ENCODE results near the gene NEU1. TPM values are rescaled to one million over a fixed set of nuclear protein-coding genes. Genes with fewer than 3 reads are reported as not detected.
A peak's percentile ranks its signal among the peaks of the same experiment; 100 is the strongest.

NEU1 gene
- total RNA-seq, 1 experiment from 2014 or later: 34.3 TPM

GRCh38 chr6:31897612-31898382 lies 35.2 kb upstream of the NEU1 start, which contains the start of gene EHMT2:
Gene EHMT2, minus strand, starts transcription at chr6:31897698. Its CDS starts 21 bp downstream, at chr6:31897677.
- peak within 1 kb of the TSS; percentile 83 for H3K4me3 ChIP-seq (ENCODE audit: low read depth, low read length, poor library complexity, severe bottlenecking)
- intact Hi-C loops (cut with micrococcal nuclease; ENCODE audit: unreplicated experiment): loop anchor here (2.0 to 10.0 kb wide), 2 partner anchors 35 to 353 kb away; partner anchors contain the start of genes ATP6V1G2, DDX39B, NEU1 and NFKBIL1
- POLR2A ChIA-PET (ENCODE audit: low non-redundant PET): interaction anchor here (0.5 to 0.6 kb wide), 4 partner anchors 11 to 1386 kb away, joined by 4 to 5 read pairs (median 4); partner anchors contain the start of genes GPANK1 and NEU1
- H3K4me1 ChIP-seq (ENCODE audit: insufficient read depth, low read length, poor library complexity, severe bottlenecking): peaks cover 27% of the 10 kb centered on the region
- TSS peak; percentile 83 for BruUV-seq (replicated peaks)
- H3K27ac ChIP-seq (ENCODE audit: low read depth, low read length, poor library complexity, severe bottlenecking): peak within 1 kb of the TSS; percentile 82
- CTCF ChIA-PET: interaction anchor here (0.9 to 1.0 kb wide), 2 partner anchors 9 to 10 kb away, joined by 4 to 5 read pairs; no protein-coding TSS in a partner anchor
- H3K27me3 ChIP-seq (replicated peaks; ENCODE audit: insufficient read depth, low read depth, low read length, poor library complexity): no peaks in the 10 kb centered on the region
- TF ChIP-seq CTCF (conservative IDR thresholded peaks at IDR 0.05; ENCODE audit: low read depth, low read length): no peak
- TF ChIP-seq EZH2 (IDR thresholded peaks at IDR 0.05; ENCODE audit: borderline replicate concordance, low read depth, low read length, poor library complexity, severe bottlenecking): no peak
- H3K9me3 ChIP-seq (ENCODE audit: low read depth, low read length, poor library complexity, severe bottlenecking): no peaks in the 10 kb centered on the region
- peaks cover 31% of the 10 kb centered on the region for H3K36me3 ChIP-seq (ENCODE audit: insufficient read depth, low read length, poor library complexity, severe bottlenecking)
- peak; percentile 94 for DNase-seq (ENCODE audit: low spot score)

- no peak for DNase-seq (ENCODE audit: low spot score)
- Histone ChIP-seq H3K27me3 (replicated peaks; ENCODE audit: insufficient read depth, low read depth, low read length, poor library complexity) (no peaks in the 10 kb centered on the region), H3K36me3 (ENCODE audit: insufficient read depth, low read length, poor library complexity, severe bottlenecking) (peaks cover 39% of the 10 kb centered on the region), H3K4me1 (ENCODE audit: insufficient read depth, low read length, poor library complexity, severe bottlenecking) (peaks cover 22% of the 10 kb centered on the region), H3K4me3 (ENCODE audit: low read depth, low read length, poor library complexity, severe bottlenecking) (peak overlapping the region; percentile 83), H3K27ac (ENCODE audit: low read depth, low read length, poor library complexity, severe bottlenecking) (peak overlapping the region; percentile 82), H3K9me3 (ENCODE audit: low read depth, low read length, poor library complexity, severe bottlenecking) (no peaks in the 10 kb centered on the region)
- no peak for TF ChIP-seq EZH2 (IDR thresholded peaks at IDR 0.05; ENCODE audit: borderline replicate concordance, low read depth, low read length, poor library complexity, severe bottlenecking)
- no peak for TF ChIP-seq CTCF (conservative IDR thresholded peaks at IDR 0.05; ENCODE audit: low read depth, low read length)
- intact Hi-C loops (cut with micrococcal nuclease; ENCODE audit: unreplicated experiment): loop anchor here (10.0 kb wide), 1 partner anchor 352 kb away; the partner anchor contains the start of genes ATP6V1G2, DDX39B and NFKBIL1
- CTCF ChIA-PET: interaction anchor here (0.9 kb wide), 1 partner anchor 9 kb away, joined by 4 read pairs; no protein-coding TSS in a partner anchor
- POLR2A ChIA-PET (ENCODE audit: low non-redundant PET): no interaction called here
- BruUV-seq (replicated peaks): no TSS peak
Observed at GRCh38 chr6:31896856-31897611, 34.4 kb upstream of the NEU1 start.

GRCh38 chr6:31896493-31896855 lies 33.9 kb upstream of the NEU1 start:
- Histone ChIP-seq H3K4me1 (ENCODE audit: insufficient read depth, low read length, poor library complexity, severe bottlenecking) (peaks cover 22% of the 10 kb centered on the region), H3K9me3 (ENCODE audit: low read depth, low read length, poor library complexity, severe bottlenecking) (no peaks in the 10 kb centered on the region), H3K27me3 (replicated peaks; ENCODE audit: insufficient read depth, low read depth, low read length, poor library complexity) (no peaks in the 10 kb centered on the region), H3K4me3 (ENCODE audit: low read depth, low read length, poor library complexity, severe bottlenecking) (peak overlapping the region; percentile 83), H3K27ac (ENCODE audit: low read depth, low read length, poor library complexity, severe bottlenecking) (peak overlapping the region; percentile 82), H3K36me3 (ENCODE audit: insufficient read depth, low read length, poor library complexity, severe bottlenecking) (peaks cover 43% of the 10 kb centered on the region)
- no peak for TF ChIP-seq CTCF (conservative IDR thresholded peaks at IDR 0.05; ENCODE audit: low read depth, low read length)
- no peak for TF ChIP-seq EZH2 (IDR thresholded peaks at IDR 0.05; ENCODE audit: borderline replicate concordance, low read depth, low read length, poor library complexity, severe bottlenecking)
- DNase-seq (ENCODE audit: low spot score): no peak
- POLR2A ChIA-PET (ENCODE audit: low non-redundant PET): no interaction called here
- CTCF ChIA-PET: no interaction called here
- BruUV-seq (replicated peaks): no TSS peak
- intact Hi-C loops (cut with micrococcal nuclease; ENCODE audit: unreplicated experiment): loop anchor here (10.0 kb wide), 1 partner anchor 352 kb away; the partner anchor contains the start of genes ATP6V1G2, DDX39B and NFKBIL1

All from A673 (cell line).